GM20431 (cell line): Measurements from ENCODE around the gene ZNF484.
"Not testable (repeated sequence)": the region's sequence is repeated elsewhere in the genome, so short reads cannot be mapped to it uniquely, and the experiment has no call there.

Source experiments
- in situ Hi-C: fragments of 300-500 bp; cut with MseI, MboI; formaldehyde crosslinking; loops from one replicate; pipeline ENCODE4 v1.15.0; 2020; ENCODE audit warnings: low sequenced_read_pairs; ENCODE audit not compliant: unreplicated experiment

Gene ZNF484

DNA sequence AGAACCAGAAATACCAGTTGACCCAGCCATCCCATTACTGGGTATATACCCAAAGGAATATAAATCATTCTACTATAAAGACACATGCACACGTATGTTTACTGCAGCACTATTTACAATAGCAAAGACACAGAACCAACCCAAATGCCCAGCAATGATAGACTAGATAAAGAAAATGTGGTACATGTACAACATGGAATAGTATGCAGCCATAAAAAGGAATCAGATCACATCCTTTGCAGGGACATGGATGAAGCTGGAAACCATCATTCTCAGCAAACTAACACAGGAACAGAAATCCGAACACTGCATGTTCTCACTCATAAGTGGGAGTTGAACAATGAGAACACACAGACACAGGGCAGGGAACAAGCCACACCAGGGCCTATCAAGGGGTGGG, 11.2 kb downstream of the ZNF484 start:
- in situ Hi-C loops, result not testable (repeated sequence)

DNA sequence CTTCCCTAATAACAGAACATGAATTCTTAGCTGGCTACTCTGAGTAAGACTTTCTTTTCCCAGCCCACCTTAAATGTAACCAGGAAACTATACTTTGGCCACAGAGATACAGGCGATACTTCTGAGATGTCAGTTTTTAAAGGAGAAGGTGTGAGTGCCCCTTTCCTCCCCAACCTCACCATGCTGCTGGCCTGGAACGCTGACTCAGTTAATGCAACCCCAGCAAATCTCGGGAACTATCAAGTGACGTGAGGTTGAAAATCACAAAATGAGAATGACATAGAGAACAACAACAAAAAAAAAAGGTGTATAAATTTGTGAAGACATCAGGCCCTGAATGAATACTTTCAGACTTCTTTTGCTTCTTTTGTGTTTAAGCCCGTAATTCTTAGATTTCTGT, 13.7 kb downstream of the ZNF484 start:
- in situ Hi-C loops, result no loop called here

- in situ Hi-C loops, result no loop called here
Observed at GRCh38 chr9:92860867-92861266, 17.0 kb downstream of the ZNF484 start.

GRCh38 chr9:92857236-92857635, 20.6 kb downstream of the ZNF484 start:
- in situ Hi-C loops, result no loop called here

- in situ Hi-C loops, result no loop called here
Observed at GRCh38 chr9:92853716-92854115, 24.1 kb downstream of the ZNF484 start.

DNA sequence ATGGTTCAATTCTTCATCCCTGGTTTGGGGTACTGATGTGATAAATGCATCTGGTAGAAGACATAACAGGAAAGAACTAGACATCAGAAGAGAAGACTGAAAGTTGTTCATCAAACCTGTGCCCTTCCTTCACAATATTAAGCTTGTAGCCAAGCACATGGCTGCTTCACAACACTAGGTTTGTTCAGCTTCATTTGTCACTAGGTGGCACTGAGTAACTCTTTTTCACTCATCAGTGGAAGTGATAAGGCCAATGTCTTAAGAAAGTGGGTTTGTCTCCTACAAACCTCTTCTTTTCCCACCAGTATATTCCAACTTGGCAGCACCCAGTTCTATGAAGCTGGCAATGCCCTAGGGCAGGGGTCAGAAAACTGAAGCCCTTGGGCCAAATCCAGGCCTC, 26.9 kb downstream of the ZNF484 start:
- in situ Hi-C loops, result no loop called here

DNA sequence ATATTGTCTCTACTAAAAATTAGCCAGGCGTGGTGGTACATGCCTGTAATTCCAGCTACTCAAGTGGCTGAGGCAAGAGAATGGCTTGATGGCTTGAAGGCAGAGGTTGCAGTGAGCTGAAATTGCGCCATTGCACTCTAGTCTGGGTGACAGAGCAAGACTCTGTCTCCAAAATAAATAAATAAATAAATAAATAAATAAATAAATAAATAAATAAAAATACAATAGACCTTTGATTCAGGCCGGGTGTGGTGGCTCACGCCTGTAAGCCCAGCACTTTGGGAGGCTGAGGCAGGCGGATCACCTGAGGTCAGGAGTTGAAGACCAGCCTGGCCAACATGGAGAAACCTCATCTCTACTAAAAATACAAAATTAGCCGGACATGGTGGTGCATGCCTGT, 29.1 kb downstream of the ZNF484 start:
- in situ Hi-C loops, result not testable (repeated sequence)

GRCh38 chr9:92846662-92847145, 31.1 kb downstream of the ZNF484 start:
- in situ Hi-C loops, result no loop called here

DNA sequence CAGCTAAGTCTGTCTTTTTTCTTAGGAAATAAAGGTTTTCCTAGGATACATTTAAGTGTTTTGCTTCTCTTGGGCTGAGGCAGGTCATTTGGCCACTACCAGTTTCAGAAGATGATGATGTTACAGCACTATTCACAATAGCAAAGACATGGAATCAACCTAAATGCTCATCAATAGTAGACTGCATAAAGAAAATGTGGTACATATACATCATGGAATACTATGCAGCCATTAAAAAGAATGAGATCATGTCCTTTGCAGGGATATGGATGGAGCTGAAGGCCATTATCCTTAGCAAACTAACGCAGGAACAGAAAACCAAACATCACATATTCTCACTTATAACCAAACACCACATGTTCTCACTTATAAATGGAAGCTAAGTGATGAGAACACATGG, 39.4 kb downstream of the ZNF484 start:
- in situ Hi-C loops, result not testable (repeated sequence)

- in situ Hi-C loops, result no loop called here
Observed at GRCh38 chr9:92837191-92837590, 40.6 kb downstream of the ZNF484 start.

DNA sequence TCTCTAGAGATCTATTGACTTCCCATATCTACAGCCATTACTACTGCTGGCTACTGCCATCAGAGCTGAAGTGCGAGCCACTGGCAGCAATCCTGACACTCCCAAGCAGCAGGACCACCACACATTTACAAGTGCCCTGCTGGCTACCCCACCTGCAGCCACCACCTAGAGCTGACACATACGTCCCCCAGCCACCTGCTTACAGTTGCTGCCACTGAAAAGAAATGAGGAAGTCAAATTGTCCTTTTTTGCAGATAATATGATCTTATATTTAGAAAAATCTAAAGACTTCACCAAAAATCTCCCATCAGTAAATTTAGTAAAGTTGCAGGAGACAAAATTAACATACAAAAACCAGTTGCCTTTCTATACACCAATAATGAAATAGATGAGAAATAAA, 48.4 kb downstream of the ZNF484 start:
- in situ Hi-C loops, result no loop called here

- in situ Hi-C loops, result not testable (repeated sequence)
Observed at GRCh38 chr9:92825065-92825464, 52.8 kb downstream of the ZNF484 start.

DNA sequence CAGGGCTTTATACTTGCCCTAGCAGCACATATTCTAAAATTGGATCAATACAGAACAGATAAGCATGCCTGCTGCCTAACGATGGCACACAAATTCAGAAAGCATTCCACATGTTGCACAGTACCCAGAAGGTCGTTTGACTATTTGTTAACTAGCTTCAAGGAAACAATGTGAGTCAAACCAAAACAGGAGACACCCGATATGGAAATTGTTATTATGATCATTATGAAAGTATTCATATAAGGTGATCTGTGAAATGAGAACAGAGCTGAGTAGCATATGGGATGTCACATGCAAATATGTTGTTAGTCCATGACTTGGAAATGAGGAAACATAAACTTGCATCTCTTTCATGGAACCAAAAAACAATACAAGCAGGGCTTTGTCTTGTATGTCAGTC, 56.9 kb downstream of the ZNF484 start:
- in situ Hi-C loops, result no loop called here

DNA sequence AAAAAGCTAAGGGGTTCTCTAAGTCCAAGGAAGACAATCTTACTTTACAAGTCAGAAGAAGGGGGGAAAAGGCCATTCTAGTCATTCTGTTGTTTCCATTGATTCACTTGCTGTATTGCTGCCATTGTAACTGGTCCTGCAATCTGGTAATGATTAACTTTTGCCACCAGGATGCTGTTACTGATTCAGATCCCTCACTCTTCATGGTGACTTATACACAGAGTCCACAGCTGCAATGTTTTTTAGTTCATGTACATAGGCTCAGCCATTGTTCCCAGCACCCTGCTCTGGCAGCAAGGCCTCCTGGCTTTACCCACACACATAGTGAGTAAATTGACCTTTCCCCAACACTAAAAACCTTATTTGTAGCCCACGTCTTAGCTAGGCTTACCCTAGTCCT, 57.9 kb downstream of the ZNF484 start:
- in situ Hi-C loops, result not testable (repeated sequence)

- in situ Hi-C loops, result not testable (repeated sequence)
Observed at GRCh38 chr9:92809629-92810326, 68.1 kb downstream of the ZNF484 start.

- in situ Hi-C loops, result no loop called here
Observed at GRCh38 chr9:92808726-92809451, 68.9 kb downstream of the ZNF484 start.

DNA sequence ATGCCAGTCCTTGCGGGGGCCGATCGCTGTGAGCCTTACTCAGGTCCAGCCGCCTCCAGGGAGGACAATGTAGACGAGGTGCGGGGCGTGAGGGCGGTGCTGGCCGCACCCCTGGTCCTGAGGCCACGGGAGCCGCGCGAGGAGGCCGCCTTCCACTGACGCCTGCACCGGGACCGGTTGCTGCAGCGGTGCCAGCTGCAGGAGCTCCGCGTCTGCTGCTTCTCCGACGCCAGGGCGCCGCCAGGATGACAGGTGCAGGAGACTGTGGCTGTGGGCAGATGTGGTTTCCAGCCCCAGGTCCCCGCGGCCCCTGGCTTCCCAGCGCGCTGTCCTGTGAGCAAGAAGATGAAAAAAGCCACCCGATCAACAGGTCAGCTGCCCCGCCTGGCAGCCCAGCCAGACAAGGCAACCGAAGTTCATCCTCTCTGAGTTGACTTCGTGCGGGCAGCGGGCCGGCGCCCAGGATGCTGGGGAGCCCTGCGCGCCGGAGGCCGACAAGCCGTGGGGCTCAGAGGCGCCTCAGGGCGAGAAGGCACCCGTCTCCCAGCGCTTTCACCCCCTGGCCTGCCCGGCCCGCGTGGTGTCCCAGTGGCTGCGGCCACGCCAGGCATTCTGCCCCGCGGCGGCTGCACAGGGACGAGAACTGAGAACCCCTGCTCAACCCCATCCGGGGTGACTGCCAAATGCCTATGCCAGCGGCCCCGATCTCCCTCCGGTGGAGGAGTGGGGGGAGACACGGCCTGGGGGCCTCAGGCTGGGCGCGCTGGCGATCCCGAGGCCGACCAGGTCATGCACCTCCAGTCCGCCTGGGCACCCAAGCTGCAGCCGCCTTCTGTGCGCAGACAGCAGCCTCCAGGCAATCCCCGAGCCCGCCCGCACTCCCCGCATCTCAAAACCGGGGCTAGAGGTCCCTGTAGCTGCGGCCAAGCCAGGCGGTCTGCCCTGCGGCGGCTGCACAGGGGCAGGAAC, 69.8 kb downstream of the ZNF484 start:
- in situ Hi-C loops, result no loop called here

GRCh38 chr9:92807031-92807756, 70.6 kb downstream of the ZNF484 start:
- in situ Hi-C loops, result no loop called here

- in situ Hi-C loops, result no loop called here
Observed at GRCh38 chr9:92804727-92805126, 73.1 kb downstream of the ZNF484 start.

DNA sequence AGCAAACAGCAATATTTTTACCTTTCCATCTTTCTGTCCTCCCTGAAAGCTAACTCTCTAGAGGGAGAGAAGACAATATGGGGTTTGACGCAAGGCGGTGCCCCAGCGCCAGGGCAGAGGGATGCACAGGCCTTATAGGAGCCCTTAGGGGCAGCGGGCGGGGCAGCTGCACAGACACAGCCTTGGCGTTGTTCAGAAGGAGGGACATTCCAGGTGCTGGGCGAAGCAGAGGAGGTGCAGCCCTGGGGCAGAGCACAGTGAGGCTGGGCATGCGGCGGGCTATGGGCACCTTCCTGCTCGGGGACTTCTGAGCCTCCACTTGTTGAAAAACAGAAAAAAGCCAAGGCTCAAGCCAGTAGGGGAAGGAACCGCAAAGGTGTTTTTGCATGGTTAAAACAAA, 79.5 kb downstream of the ZNF484 start:
- in situ Hi-C loops, result no loop called here
